SKM-1 (cell line): ENCODE data around the gene TTBK2.
"Not testable (repeated sequence)": the region's sequence is repeated elsewhere in the genome, so short reads cannot be mapped to it uniquely, and the experiment has no call there.

Experiments
- DNase-seq: peaks from one replicate; lab custom pipeline; 2025; ENCODE audit not compliant: unreplicated experiment; lab: John Stamatoyannopoulos, UW

TTBK2 gene

GRCh38 chr15:42920519-42921341 lies at the start of gene TTBK2:
TSS of gene TTBK2 (minus strand) at chr15:42920778. CDS start at chr15:42878617, 42,161 bp downstream.
- peak; percentile 99 for DNase-seq

DNA sequence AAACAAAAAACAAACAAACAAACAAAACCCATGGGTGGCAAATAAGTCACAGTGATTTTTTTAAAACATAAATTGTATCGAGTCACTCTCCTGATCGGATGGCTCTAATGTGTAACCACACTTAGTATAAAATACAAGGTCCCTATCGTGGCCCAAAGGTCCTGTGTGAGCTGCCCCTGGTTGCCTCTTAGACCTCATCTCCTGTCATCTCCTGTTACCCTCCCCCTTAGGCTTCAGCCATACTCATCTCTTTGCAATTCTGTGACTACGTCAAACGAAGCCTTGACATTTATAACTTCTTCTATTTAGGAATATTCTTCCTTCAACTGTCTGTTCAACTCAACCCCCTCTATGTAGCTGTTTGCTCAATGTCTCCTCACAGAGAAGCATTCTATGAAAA lies 43.9 kb upstream of the TTBK2 start:
- no peak for DNase-seq

GRCh38 chr15:42955518-42955917 lies 34.9 kb upstream of the TTBK2 start:
- no peak for DNase-seq

GRCh38 chr15:42954291-42954690 lies 33.7 kb upstream of the TTBK2 start:
- DNase-seq: no peak

GRCh38 chr15:42948898-42949297 lies 28.3 kb upstream of the TTBK2 start:
- not testable (repeated sequence) for DNase-seq

GRCh38 chr15:42940527-42940926 lies 19.9 kb upstream of the TTBK2 start:
- DNase-seq: no peak

- no peak for DNase-seq
Measured at GRCh38 chr15:42939841-42940240, 19.3 kb upstream of the TTBK2 start.

GRCh38 chr15:42937143-42937542 lies 16.6 kb upstream of the TTBK2 start:
- no peak for DNase-seq

- no peak for DNase-seq
Measured at GRCh38 chr15:42933886-42934667, 13.5 kb upstream of the TTBK2 start.

- no peak for DNase-seq
Measured at GRCh38 chr15:42932833-42933515, 12.4 kb upstream of the TTBK2 start.

DNA sequence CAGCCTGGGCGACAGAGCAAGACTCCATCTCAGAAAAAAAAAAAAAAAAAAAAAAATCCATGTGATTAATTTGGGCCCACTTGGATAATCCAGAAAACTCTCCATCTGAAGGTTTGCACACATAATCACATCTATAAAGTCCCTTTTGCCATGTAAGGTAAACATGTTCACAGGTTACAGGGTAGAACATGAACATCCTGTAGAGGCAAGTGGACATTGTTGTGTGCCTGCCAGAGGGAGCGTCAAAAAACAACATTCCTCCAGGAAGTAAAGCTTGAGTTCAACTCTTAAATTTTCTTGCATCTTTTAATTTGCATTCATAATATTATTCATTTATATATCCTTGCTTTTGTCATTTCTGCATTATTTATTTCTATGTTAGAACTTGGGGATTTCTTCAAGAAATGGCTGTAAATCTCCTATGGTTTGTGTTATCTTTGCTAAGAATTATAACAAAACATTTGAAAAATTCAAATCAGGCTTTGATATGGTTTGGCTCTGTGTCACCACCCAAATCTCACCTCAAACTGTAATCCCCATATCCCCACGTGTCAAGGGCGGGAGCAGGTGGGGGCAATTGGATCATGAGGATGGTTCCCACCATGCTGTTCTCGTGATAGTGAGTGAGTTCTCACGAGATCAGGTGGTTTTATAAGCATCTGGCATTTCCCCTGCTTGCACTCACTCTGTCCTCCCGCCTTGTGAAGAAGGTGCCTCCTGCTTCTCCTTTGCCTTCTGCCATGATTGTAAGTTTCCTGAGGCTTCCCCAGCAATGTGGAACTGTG lies 11.3 kb upstream of the TTBK2 start:
- no peak for DNase-seq

DNA sequence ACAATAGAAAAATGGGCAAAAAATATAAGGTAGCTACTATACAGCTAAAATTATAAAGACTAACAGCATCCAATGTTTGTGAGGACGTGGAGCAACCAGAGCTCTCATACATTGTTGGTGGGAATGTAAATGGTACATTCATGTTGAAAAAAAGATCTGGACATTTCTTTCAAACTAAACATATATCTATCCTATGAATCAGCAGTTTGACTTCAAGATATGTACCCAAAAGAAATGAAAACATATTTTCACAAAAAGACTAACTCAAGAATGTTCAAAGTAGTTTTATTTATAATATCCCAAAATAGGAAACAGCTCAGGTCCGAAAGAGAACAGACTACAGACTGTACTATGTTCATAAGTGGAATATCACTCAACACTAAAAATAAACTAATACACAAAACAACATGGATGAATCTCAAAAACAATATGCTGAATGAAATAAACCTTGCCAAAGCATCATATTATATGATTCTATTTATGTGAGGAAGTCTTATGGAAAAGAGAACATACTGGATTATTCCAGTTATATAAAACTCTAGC lies 8.8 kb upstream of the TTBK2 start:
- DNase-seq: no peak

DNA sequence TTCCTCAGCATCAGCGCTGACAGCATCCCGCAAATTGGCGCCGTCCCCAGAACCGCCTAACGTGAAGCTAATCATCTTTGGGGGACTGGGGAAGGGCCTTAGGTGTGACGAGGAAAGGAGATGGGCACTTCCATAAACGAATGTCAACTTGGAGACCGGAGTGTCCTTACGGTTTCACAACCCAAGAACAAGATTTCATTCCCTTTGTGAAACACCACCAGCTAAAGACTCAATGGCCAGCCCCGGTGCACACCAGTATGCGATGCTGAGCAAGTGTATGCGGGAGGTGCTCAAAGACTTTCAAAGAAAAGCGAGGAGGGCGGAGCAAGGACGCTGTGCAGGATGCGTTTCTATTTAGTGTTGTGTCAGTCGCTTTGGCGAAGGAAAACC lies 759 bp upstream of the TTBK2 start:
- no peak for DNase-seq

GRCh38 chr15:42919799-42920518 lies 619 bp downstream of the TTBK2 start:
- DNase-seq: peak; percentile 41

GRCh38 chr15:42919308-42919707 lies 1.3 kb downstream of the TTBK2 start:
- DNase-seq: no peak

DNA sequence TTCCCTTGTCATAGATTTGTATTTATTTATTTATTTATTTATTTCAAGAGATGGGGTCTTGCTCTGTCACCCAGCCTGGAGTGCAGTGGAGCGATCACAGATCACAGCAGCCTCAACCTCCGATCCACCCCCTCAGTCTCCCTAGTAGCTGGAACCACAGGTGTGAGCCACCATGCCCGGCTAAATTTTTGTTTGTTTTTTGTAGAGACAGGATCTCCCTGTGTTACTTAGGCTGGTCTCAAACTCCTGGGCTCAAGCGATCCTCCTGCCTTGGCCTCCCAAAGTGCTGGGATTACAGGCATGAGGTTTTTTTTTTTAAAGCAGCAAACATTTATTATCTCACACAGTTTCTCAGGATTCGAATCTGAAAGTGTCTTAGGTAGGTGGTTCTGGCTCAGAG lies 2.5 kb downstream of the TTBK2 start:
- DNase-seq: no peak

GRCh38 chr15:42915654-42916315 lies 4.8 kb downstream of the TTBK2 start:
- no peak for DNase-seq

- DNase-seq: no peak
Measured at GRCh38 chr15:42914728-42915497, 5.7 kb downstream of the TTBK2 start.
